ENCODE data around the gene HIGD1A.
A peak's percentile ranks its signal among the peaks of the same experiment; 100 is the strongest.

The HIGD1A gene

DNA sequence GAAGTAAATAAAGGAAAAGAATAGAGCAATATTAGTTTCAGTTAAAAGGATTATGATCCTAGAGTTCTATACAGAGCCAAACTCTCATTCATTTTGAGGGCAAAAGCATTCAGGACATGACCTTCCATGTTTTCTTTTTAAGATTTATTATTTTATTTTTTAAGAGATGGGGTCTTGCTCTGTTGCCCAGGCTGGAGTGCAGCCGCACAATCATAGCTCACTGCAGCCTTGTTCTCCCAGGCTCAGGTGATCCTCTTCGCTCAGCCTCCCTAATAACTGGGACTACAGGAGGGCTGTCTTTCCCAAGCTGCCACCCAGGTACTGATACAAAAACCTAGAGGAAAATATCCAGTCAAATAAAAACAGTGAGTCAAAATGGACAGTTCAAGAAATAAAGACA, 17.7 kb downstream of the HIGD1A start:
- Mint-ChIP-seq H3K9me3 (no peaks in the 10 kb centered on the region), H3K27ac (no peak overlapping the region), H3K27me3 (no peaks in the 10 kb centered on the region), H3K4me1 (no peaks in the 10 kb centered on the region), H3K4me3 (no peak overlapping the region)
- ATAC-seq: no peak
- no peak for DNase-seq

- no peak for ATAC-seq
- H3K27me3 Mint-ChIP-seq: no peaks in the 10 kb centered on the region
- H3K9me3 Mint-ChIP-seq: no peaks in the 10 kb centered on the region
- H3K27ac Mint-ChIP-seq: no peak overlapping the region
- DNase-seq: no peak
- no peak overlapping the region for H3K4me3 Mint-ChIP-seq
- no peaks in the 10 kb centered on the region for H3K4me1 Mint-ChIP-seq
Measured at GRCh38 chr3:42786212-42786611, 18.1 kb downstream of the HIGD1A start.

GRCh38 chr3:42780892-42781700, 23.2 kb downstream of the HIGD1A start:
- H3K4me1 Mint-ChIP-seq: peaks cover 7% of the 10 kb centered on the region
- DNase-seq (peak in 1 of 2 donors; percentile 36), ATAC-seq (peak; percentile 86)
- H3K27ac Mint-ChIP-seq: no peak overlapping the region
- H3K4me3 Mint-ChIP-seq: no peak overlapping the region
- no peaks in the 10 kb centered on the region for H3K27me3 Mint-ChIP-seq
- no peaks in the 10 kb centered on the region for H3K9me3 Mint-ChIP-seq

DNA sequence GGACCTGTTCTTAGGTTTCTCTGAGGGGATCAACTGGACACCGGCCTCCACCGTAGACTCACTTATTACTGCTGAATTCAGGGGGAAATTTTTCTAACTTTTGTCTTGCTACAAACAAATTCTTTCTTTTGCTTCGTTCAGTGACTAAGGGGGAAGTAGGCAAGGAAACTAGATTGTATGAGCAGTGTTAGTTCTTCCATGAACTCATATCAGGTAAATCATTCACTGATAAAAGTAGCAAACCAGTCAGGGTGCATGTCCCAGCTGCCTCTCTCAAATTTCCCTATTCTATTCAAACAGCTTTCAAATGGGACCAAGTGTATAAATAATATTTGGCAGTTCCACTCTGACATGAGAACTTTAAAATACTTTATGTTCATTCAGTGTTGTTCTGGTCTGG, 23.9 kb downstream of the HIGD1A start:
- DNase-seq: no peak
- Mint-ChIP-seq H3K4me1 (peaks cover 7% of the 10 kb centered on the region), H3K27me3 (no peaks in the 10 kb centered on the region), H3K27ac (no peak overlapping the region), H3K9me3 (no peaks in the 10 kb centered on the region), H3K4me3 (no peak overlapping the region)
- ATAC-seq: no peak

GRCh38 chr3:42778644-42779043, 25.6 kb downstream of the HIGD1A start:
- Mint-ChIP-seq H3K4me3 (no peak overlapping the region), H3K27me3 (no peaks in the 10 kb centered on the region), H3K9me3 (no peaks in the 10 kb centered on the region), H3K4me1 (peaks cover 7% of the 10 kb centered on the region), H3K27ac (peak overlapping the region in 1 of 2 donors; percentile 66)
- no peak for DNase-seq
- no peak for ATAC-seq

- no peak for DNase-seq
- H3K27ac Mint-ChIP-seq: peak overlapping the region; percentile 93 to 97
- no peaks in the 10 kb centered on the region for H3K27me3 Mint-ChIP-seq
- H3K4me1 Mint-ChIP-seq: peaks cover 19% of the 10 kb centered on the region
- H3K9me3 Mint-ChIP-seq: peaks cover 0 to 5% of the 10 kb centered on the region in 2 donors
- H3K4me3 Mint-ChIP-seq: peak overlapping the region; percentile 86 to 92
- peak; percentile 1 for ATAC-seq
Measured at GRCh38 chr3:42773409-42773751, 30.9 kb downstream of the HIGD1A start.

GRCh38 chr3:42772670-42773408, 31.5 kb downstream of the HIGD1A start, which contains the start of gene CCDC13:
Gene CCDC13 (minus strand): TSS chr3:42773253. CDS start chr3:42758345, 14,908 bp downstream.
- H3K27me3 Mint-ChIP-seq: no peaks in the 10 kb centered on the region
- peaks cover 19% of the 10 kb centered on the region for H3K4me1 Mint-ChIP-seq
- ATAC-seq: peak; percentile 99
- peak within 1 kb of the TSS; percentile 86 to 92 for H3K4me3 Mint-ChIP-seq
- peak; percentile 89 to 95 for DNase-seq
- peak within 1 kb of the TSS; percentile 93 to 97 for H3K27ac Mint-ChIP-seq
- H3K9me3 Mint-ChIP-seq: peaks cover 0 to 5% of the 10 kb centered on the region in 2 donors

GRCh38 chr3:42771271-42771670, 33.0 kb downstream of the HIGD1A start:
- DNase-seq: no peak
- H3K4me1 Mint-ChIP-seq: peaks cover 19% of the 10 kb centered on the region
- no peak overlapping the region for H3K27ac Mint-ChIP-seq
- no peaks in the 10 kb centered on the region for H3K27me3 Mint-ChIP-seq
- ATAC-seq: no peak
- no peak overlapping the region for H3K4me3 Mint-ChIP-seq
- peaks cover 0 to 5% of the 10 kb centered on the region in 2 donors for H3K9me3 Mint-ChIP-seq

GRCh38 chr3:42769477-42770131, 34.7 kb downstream of the HIGD1A start:
- DNase-seq (no peak), ATAC-seq (no peak)
- Mint-ChIP-seq H3K9me3 (peaks cover 0 to 5% of the 10 kb centered on the region in 2 donors), H3K4me1 (peaks cover 19% of the 10 kb centered on the region), H3K27me3 (no peaks in the 10 kb centered on the region), H3K4me3 (no peak overlapping the region), H3K27ac (no peak overlapping the region)

- no peak for ATAC-seq
Measured at GRCh38 chr3:42764561-42765295, 39.6 kb downstream of the HIGD1A start.

DNA sequence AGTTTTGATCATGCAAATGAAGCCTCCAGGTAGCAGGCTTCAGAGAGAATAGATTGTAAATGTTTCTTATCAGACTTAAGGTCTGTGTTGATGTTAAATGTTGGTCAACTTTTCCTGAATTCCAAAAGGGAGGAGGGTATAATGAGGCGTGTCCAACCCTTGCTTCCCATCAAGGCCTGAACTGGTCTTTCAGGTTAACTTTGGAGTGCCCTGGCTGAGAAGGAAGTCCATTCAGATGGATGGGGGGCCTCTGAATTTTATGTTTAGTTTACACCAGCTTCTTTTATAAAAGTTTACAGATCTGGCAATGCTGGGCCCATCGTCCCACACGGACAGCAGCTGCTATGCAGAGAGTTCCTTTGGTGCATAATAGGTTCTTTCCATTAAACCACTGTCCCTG, 40.2 kb downstream of the HIGD1A start:
- H3K4me3 Mint-ChIP-seq: no peak overlapping the region
- no peak for ATAC-seq

More at GRCh38 chr3:42764561-42765295, 39.6 kb downstream of the HIGD1A start:
- Mint-ChIP-seq H3K4me3 (no peak overlapping the region), H3K4me1 (no peaks in the 10 kb centered on the region), H3K27ac (no peak overlapping the region), H3K9me3 (no peaks in the 10 kb centered on the region), H3K27me3 (no peaks in the 10 kb centered on the region)
- no peak for DNase-seq

DNA sequence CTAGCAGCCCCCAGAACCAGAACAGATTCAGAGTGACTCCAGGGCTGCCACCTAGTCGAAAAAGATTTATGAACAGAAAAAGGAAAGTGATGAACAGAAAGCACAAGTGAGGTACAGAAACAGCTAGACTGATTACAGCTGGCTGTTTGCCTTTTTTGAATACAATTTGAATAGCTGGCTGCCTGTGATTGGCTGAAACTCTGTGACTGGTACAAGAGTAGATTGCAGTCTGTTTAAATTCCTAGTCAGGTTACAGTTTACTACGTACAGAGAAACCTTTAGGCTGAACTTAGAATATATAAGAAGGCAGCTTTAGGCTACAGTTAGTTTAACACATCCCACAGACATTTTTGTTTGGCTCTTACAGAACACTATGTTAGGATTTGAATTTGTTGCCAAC, 41.3 kb downstream of the HIGD1A start:
- no peak for ATAC-seq
- H3K27ac Mint-ChIP-seq: no peak overlapping the region

More for the DNA sequence above, 40.2 kb downstream of the HIGD1A start:
- H3K9me3 Mint-ChIP-seq: no peaks in the 10 kb centered on the region
- H3K27me3 Mint-ChIP-seq: no peaks in the 10 kb centered on the region
- no peak for DNase-seq
- no peak overlapping the region for H3K27ac Mint-ChIP-seq
- no peaks in the 10 kb centered on the region for H3K4me1 Mint-ChIP-seq

DNA sequence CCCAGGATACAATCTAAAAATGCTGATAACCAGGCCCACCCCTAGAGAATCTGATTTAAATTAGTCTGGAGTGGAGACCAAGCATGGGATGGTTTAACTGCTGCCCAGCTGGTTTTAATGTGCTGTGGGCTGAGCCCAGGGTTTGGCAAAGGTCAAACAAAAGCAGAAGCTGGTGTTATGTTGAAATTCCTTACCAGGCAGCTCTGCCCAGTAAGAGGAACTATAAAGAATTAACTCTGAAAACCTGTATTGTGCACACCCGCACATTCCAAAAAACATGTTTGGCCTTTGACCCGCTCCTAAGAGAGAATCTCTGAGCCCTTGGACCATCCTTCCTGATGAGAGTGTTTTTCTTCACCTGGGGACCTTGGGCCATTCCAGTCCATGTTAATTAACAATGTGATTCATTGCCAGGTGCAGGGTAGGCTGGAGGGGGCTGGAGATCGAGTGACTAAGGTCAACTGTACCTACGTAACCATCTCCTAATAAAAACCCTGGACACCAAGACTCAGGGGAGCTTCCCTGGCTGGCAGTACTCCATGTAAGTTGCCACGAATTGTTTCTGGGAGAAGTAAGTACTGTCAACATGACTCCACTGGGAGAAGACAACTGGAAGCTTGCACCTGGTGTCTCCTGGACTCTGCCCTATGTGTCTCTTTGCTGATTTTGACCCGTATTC, 42.1 kb downstream of the HIGD1A start:
- Mint-ChIP-seq H3K9me3 (no peaks in the 10 kb centered on the region), H3K4me1 (no peaks in the 10 kb centered on the region), H3K27me3 (peaks cover 6% of the 10 kb centered on the region), H3K27ac (no peak overlapping the region), H3K4me3 (no peak overlapping the region)
- ATAC-seq (no peak), DNase-seq (no peak)

More for the DNA sequence above, 41.3 kb downstream of the HIGD1A start:
- Mint-ChIP-seq H3K9me3 (no peaks in the 10 kb centered on the region), H3K4me1 (no peaks in the 10 kb centered on the region), H3K4me3 (no peak overlapping the region), H3K27me3 (peaks cover 5% of the 10 kb centered on the region)
- DNase-seq: no peak

GRCh38 chr3:42758126-42758525, 46.2 kb downstream of the HIGD1A start:
- Mint-ChIP-seq H3K27me3 (peaks cover 13% of the 10 kb centered on the region), H3K4me3 (no peak overlapping the region), H3K9me3 (no peaks in the 10 kb centered on the region), H3K27ac (no peak overlapping the region), H3K4me1 (no peaks in the 10 kb centered on the region)
- DNase-seq: no peak
- ATAC-seq: no peak

Measured in stimulated activated naive CD8-positive, alpha-beta T cell treated with anti-CD3 and anti-CD28 coated beads, Interleukin-15, amount 100 ng/mL, for 72 hours (primary cell).